Measurements from ENCODE around the gene SPPL2B. TPM values are rescaled to one million over a fixed set of nuclear protein-coding genes. Genes with fewer than 3 reads are reported as not detected.
"Not testable (repeated sequence)": the region's sequence is repeated elsewhere in the genome, so short reads cannot be mapped to it uniquely, and the experiment has no call there.

The SPPL2B gene
- total RNA-seq, 4 donors from 2014 or later, result 149 to 367 (median 242) TPM

- in situ Hi-C loops (cut with MboI; ENCODE audit: low pct_ligation_motif_present in 1 of 4, low pct_unique_long_range_greater_than_20kb in 1 of 4, low sequenced_read_pairs in 3 of 4) (loop anchor here in 2 of 4 donors (25.0 kb wide), 1 partner anchor 107 kb away; the partner anchor contains the start of gene PEAK3 (in 2 of the 2)), intact Hi-C loops (cut with DNase I; ENCODE audit: low total_unique reads) (no loop called here)
- H3K4me1 ChIP-seq, result peaks cover 0 to 16% (median 12%) of the 10 kb centered on the region in 4 donors
- H3K27ac ChIP-seq, result peak overlapping the region; percentile 58 to 72 (median 66)
- no peaks in the 10 kb centered on the region for H3K27me3 ChIP-seq
- TF ChIP-seq POLR2A (IDR thresholded peaks at IDR 0.05), result no peak
- TF ChIP-seq EP300 (IDR thresholded peaks at IDR 0.05; ENCODE audit: low read depth), result no peak
- TF ChIP-seq CTCF (IDR thresholded peaks at IDR 0.05), result no peak
- TF ChIP-seq POLR2AphosphoS5 (IDR thresholded peaks at IDR 0.05), result peak in 1 of 3 donors; percentile 33
- no peaks in the 10 kb centered on the region for H3K9me3 ChIP-seq
- DNase-seq, result peak; percentile 72
- no peaks in the 10 kb centered on the region for H3K36me3 ChIP-seq
- H3K4me3 ChIP-seq, result peak overlapping the region in 2 of 4 donors; percentile 15 to 33
- WGBS, 2 donors (ENCODE audit: low coverage in 1 of 2), result 27 to 37% methylated on average over 10 to 27 of the region's 27 CpGs
Observed at GRCh38 chr19:2394442-2395292, 66.2 kb downstream of the SPPL2B start.

- H3K27me3 ChIP-seq; intact Hi-C loops (cut with DNase I; ENCODE audit: low total_unique reads); H3K4me3 ChIP-seq; H3K36me3 ChIP-seq; H3K9me3 ChIP-seq; DNase-seq: not testable (repeated sequence)
- Histone ChIP-seq H3K27ac (peak overlapping the region; percentile 58 to 72 (median 66)), H3K4me1 (peaks cover 0 to 16% (median 12%) of the 10 kb centered on the region in 4 donors)
- 80 to 100% methylated on average over 1 to 18 of the region's 18 CpGs for WGBS, 2 donors (ENCODE audit: low coverage in 1 of 2)
- in situ Hi-C loops (cut with MboI; ENCODE audit: low pct_ligation_motif_present in 1 of 4, low pct_unique_long_range_greater_than_20kb in 1 of 4, low sequenced_read_pairs in 3 of 4), result loop anchor here in 2 of 4 donors (25.0 kb wide), 1 partner anchor 108 kb away; the partner anchor contains the start of gene PEAK3 (in 2 of the 2)
Observed at GRCh38 chr19:2395293-2395829, 66.9 kb downstream of the SPPL2B start.

- in situ Hi-C loops (cut with MboI; ENCODE audit: low pct_ligation_motif_present in 1 of 4, low pct_unique_long_range_greater_than_20kb in 1 of 4, low sequenced_read_pairs in 3 of 4), result loop anchor here in 2 of 4 donors (25.0 kb wide), 1 partner anchor 110 kb away; the partner anchor contains the start of gene PEAK3 (in 2 of the 2)
- intact Hi-C loops (cut with DNase I; ENCODE audit: low total_unique reads), result not testable (repeated sequence)
Observed at GRCh38 chr19:2397173-2397572, 68.7 kb downstream of the SPPL2B start.

GRCh38 chr19:2398735-2399305, 70.3 kb downstream of the SPPL2B start:
- no peak for TF ChIP-seq POLR2A (IDR thresholded peaks at IDR 0.05)
- no peak for TF ChIP-seq POLR2AphosphoS5 (IDR thresholded peaks at IDR 0.05)
- no peak for TF ChIP-seq EP300 (IDR thresholded peaks at IDR 0.05; ENCODE audit: low read depth)
- no peak for TF ChIP-seq CTCF (IDR thresholded peaks at IDR 0.05)
- no peaks in the 10 kb centered on the region for H3K36me3 ChIP-seq
- no peaks in the 10 kb centered on the region for H3K27me3 ChIP-seq
- intact Hi-C loops (cut with DNase I; ENCODE audit: low total_unique reads), result no loop called here
- H3K27ac ChIP-seq, result no peak overlapping the region
- no peaks in the 10 kb centered on the region for H3K9me3 ChIP-seq
- no peak for DNase-seq
- no peak overlapping the region for H3K4me3 ChIP-seq
- H3K4me1 ChIP-seq, result peaks cover 0 to 24% (median 15%) of the 10 kb centered on the region in 4 donors
- in situ Hi-C loops (cut with MboI; ENCODE audit: low pct_ligation_motif_present in 1 of 4, low pct_unique_long_range_greater_than_20kb in 1 of 4, low sequenced_read_pairs in 3 of 4), result loop anchor here in 2 of 4 donors (25.0 kb wide), 1 partner anchor 112 kb away; the partner anchor contains the start of gene PEAK3 (in 2 of the 2)
- WGBS, 2 donors (ENCODE audit: low coverage in 1 of 2), result 89 to 94% methylated on average over 2 to 14 of the region's 14 CpGs

More at GRCh38 chr19:2397173-2397572, 68.7 kb downstream of the SPPL2B start:
- not testable (repeated sequence) for H3K27ac ChIP-seq, H3K4me3 ChIP-seq, H3K27me3 ChIP-seq, H3K36me3 ChIP-seq, H3K9me3 ChIP-seq, DNase-seq
- peaks cover 0 to 16% (median 12%) of the 10 kb centered on the region in 4 donors for H3K4me1 ChIP-seq
- 92 to 94% methylated on average over 2 to 7 of the region's 7 CpGs for WGBS, 2 donors (ENCODE audit: low coverage in 1 of 2)

- TF ChIP-seq POLR2A (IDR thresholded peaks at IDR 0.05) (no peak), EP300 (IDR thresholded peaks at IDR 0.05; ENCODE audit: low read depth) (no peak), POLR2AphosphoS5 (IDR thresholded peaks at IDR 0.05) (no peak), CTCF (IDR thresholded peaks at IDR 0.05) (no peak)
- Histone ChIP-seq H3K36me3 (no peaks in the 10 kb centered on the region), H3K4me3 (no peak overlapping the region), H3K9me3 (no peaks in the 10 kb centered on the region), H3K27me3 (no peaks in the 10 kb centered on the region), H3K27ac (no peak overlapping the region), H3K4me1 (peaks cover 0 to 18% (median 9%) of the 10 kb centered on the region in 4 donors)
- intact Hi-C loops (cut with DNase I; ENCODE audit: low total_unique reads), result no loop called here
- DNase-seq, result no peak
- WGBS, 2 donors (ENCODE audit: low coverage in 1 of 2), result 93 to 100% methylated on average over 3 to 4 of the region's 4 CpGs
- in situ Hi-C loops (cut with MboI; ENCODE audit: low pct_ligation_motif_present in 1 of 4, low pct_unique_long_range_greater_than_20kb in 1 of 4, low sequenced_read_pairs in 3 of 4), result loop anchor here in 2 of 4 donors (25.0 kb wide), 1 partner anchor 112 kb away; the partner anchor contains the start of gene PEAK3 (in 2 of the 2)
Observed at GRCh38 chr19:2399582-2399981, 71.1 kb downstream of the SPPL2B start.
